AG04449 (cell line): Measurements from ENCODE around the gene PRAC1.

Experiments
- CTCF ChIA-PET: fragments of 350-600 bp; formaldehyde crosslinking; extraction: SDS; loops from one replicate; lab custom pipeline; 2021; ENCODE audit warnings: antibody characterized with exemption; lab: Yijun Ruan, JAX
- POLR2A ChIA-PET: fragments of 400-600, 350-600 bp; formaldehyde crosslinking; extraction: SDS; loops from one replicate; lab custom pipeline; 2020; ENCODE audit warnings: antibody characterized with exemption, inconsistent platforms; lab: Yijun Ruan, JAX
- DNase-seq: peaks from one replicate; pipeline ENCODE4 v3.0.0-alpha.2; 2010; ENCODE audit warnings: low read depth, low spot score
- H3K4me3 ChIP-seq: 2 replicates; pipeline ENCODE4 v1.5.1; 2011; ENCODE audit warnings: low read depth, mild to moderate bottlenecking, control low read depth, low read length
- TF ChIP-seq, protein P1 (sequence below): IDR thresholded peaks from one replicate; pipeline ENCODE4 v1.5.1; 2011; ENCODE audit warnings: mild to moderate bottlenecking, moderate library complexity, low read length, control low read depth, inconsistent platforms; ENCODE audit not compliant: insufficient read depth; ENCODE audit errors: missing control alignments

Gene PRAC1

DNA sequence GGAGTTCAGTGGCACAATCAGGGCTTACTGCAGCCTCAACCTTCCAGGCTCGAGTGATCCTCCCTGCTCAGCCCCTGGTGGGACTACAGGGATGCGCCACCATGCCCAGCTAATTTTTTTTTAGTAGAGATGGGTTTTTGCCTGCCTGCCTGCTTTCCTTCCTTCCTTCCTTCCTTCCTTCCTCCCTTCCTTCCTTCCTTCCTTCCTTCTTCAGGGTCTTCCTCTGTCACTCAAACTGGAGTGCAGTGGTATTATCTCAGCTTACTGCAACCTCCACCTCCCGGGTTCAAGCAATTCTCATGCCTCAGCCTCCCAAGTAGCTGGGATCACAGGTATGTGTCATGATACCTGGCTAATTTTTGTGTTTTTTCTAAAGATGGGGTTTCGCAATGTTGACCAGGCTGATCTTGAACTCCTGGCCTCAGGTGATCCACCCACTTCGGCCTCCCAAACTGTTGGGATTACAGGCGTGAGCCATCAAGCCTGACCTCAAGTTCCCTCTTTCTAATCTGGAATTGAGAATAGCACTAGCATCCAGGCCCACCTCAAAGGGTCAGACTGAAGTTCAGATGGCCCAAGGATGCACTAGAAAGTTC lies 45.3 kb downstream of the PRAC1 start:
- no peak overlapping the region for H3K4me3 ChIP-seq
- DNase-seq = no peak
- ChIA-PET POLR2A (no interaction called here), CTCF (interaction anchor here (0.7 to 13.2 kb wide), 11 partner anchors 8 to 792 kb away, joined by 3 to 260 read pairs (median 13); partner anchors contain the start of gene PRAC2)
- TF ChIP-seq, protein P1, sequence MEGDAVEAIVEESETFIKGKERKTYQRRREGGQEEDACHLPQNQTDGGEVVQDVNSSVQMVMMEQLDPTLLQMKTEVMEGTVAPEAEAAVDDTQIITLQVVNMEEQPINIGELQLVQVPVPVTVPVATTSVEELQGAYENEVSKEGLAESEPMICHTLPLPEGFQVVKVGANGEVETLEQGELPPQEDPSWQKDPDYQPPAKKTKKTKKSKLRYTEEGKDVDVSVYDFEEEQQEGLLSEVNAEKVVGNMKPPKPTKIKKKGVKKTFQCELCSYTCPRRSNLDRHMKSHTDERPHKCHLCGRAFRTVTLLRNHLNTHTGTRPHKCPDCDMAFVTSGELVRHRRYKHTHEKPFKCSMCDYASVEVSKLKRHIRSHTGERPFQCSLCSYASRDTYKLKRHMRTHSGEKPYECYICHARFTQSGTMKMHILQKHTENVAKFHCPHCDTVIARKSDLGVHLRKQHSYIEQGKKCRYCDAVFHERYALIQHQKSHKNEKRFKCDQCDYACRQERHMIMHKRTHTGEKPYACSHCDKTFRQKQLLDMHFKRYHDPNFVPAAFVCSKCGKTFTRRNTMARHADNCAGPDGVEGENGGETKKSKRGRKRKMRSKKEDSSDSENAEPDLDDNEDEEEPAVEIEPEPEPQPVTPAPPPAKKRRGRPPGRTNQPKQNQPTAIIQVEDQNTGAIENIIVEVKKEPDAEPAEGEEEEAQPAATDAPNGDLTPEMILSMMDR = no peak

DNA sequence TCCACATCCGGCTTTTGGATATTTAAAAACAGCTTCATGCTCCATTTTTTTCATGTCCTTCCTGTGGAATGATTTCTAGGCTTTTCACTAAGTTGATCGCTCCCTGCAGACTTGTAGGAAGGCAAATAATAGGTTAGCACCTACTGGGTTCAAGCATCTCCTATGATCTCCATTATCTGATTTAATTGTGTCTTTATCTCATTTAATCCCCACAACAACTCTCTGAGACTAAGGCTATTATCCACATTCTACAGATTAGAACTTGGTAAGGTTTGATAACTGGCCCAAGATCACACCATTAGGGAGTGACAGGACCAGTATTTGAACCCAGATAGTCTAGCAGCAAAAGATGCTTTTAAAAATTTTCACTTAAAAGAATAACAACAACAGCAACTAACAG lies 50.0 kb downstream of the PRAC1 start:
- ChIA-PET POLR2A (no interaction called here), CTCF (interaction anchor here (0.8 to 13.2 kb wide), 9 partner anchors 7 to 210 kb away, joined by 3 to 260 read pairs (median 5); no protein-coding TSS in a partner anchor)
- TF ChIP-seq, protein P1 = no peak
- DNase-seq = no peak
- no peak overlapping the region for H3K4me3 ChIP-seq
